Iris pigment epithelial cell (primary cell): ENCODE results near the gene MDM2.

Experiments
- DNase-seq: peaks from one replicate; pipeline ENCODE4 v3.0.0-alpha.2; 2011; ENCODE audit warnings: low read depth

Gene MDM2

GRCh38 chr12:68880660-68881325, 72.8 kb downstream of the MDM2 start:
- DNase-seq, result no peak

- DNase-seq, result no peak
Observed at GRCh38 chr12:68882251-68882964, 74.4 kb downstream of the MDM2 start.

GRCh38 chr12:68883151-68883550, 75.2 kb downstream of the MDM2 start:
- DNase-seq, result no peak

GRCh38 chr12:68884251-68884650, 76.3 kb downstream of the MDM2 start:
- no peak for DNase-seq

- DNase-seq, result no peak
Observed at GRCh38 chr12:68885381-68885780, 77.4 kb downstream of the MDM2 start.

GRCh38 chr12:68886636-68887572, 78.9 kb downstream of the MDM2 start:
- DNase-seq, result no peak

GRCh38 chr12:68887641-68888040, 79.7 kb downstream of the MDM2 start:
- DNase-seq, result no peak

GRCh38 chr12:68888243-68888642, 80.3 kb downstream of the MDM2 start:
- no peak for DNase-seq

GRCh38 chr12:68890701-68891113, 82.7 kb downstream of the MDM2 start:
- DNase-seq, result no peak

- no peak for DNase-seq
Observed at GRCh38 chr12:68891141-68891540, 83.2 kb downstream of the MDM2 start.

GRCh38 chr12:68893201-68893600, 85.2 kb downstream of the MDM2 start:
- DNase-seq, result no peak

GRCh38 chr12:68893741-68894140, 85.8 kb downstream of the MDM2 start:
- no peak for DNase-seq

GRCh38 chr12:68894276-68894855, 86.4 kb downstream of the MDM2 start:
- DNase-seq, result no peak

GRCh38 chr12:68896881-68897540, 89.0 kb downstream of the MDM2 start:
- no peak for DNase-seq

- peak; percentile 58 for DNase-seq
Observed at GRCh38 chr12:68899251-68899771, 91.3 kb downstream of the MDM2 start.

- no peak for DNase-seq
Observed at GRCh38 chr12:68900241-68900640, 92.3 kb downstream of the MDM2 start.
